ENCODE measurements around the gene TRIM54.

- TF ChIP-seq GATA2 (IDR thresholded peaks at IDR 0.05; ENCODE audit: insufficient read depth, insufficient read length, low read depth, low read length) (no peak), POLR2A (IDR thresholded peaks at IDR 0.05; ENCODE audit: low read depth, low read length) (no peak), EZH2 (IDR thresholded peaks at IDR 0.05; ENCODE audit: borderline replicate concordance, low read depth, low read length, severe bottlenecking) (no peak), POLR2AphosphoS5 (IDR thresholded peaks at IDR 0.05; ENCODE audit: insufficient read depth, low read depth, low read length) (no peak)
- TF ChIP-seq, protein P1, sequence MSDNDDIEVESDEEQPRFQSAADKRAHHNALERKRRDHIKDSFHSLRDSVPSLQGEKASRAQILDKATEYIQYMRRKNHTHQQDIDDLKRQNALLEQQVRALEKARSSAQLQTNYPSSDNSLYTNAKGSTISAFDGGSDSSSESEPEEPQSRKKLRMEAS (IDR thresholded peaks at IDR 0.05; ENCODE audit: insufficient read depth, insufficient read length), result no peak
- TF ChIP-seq, protein P2, sequence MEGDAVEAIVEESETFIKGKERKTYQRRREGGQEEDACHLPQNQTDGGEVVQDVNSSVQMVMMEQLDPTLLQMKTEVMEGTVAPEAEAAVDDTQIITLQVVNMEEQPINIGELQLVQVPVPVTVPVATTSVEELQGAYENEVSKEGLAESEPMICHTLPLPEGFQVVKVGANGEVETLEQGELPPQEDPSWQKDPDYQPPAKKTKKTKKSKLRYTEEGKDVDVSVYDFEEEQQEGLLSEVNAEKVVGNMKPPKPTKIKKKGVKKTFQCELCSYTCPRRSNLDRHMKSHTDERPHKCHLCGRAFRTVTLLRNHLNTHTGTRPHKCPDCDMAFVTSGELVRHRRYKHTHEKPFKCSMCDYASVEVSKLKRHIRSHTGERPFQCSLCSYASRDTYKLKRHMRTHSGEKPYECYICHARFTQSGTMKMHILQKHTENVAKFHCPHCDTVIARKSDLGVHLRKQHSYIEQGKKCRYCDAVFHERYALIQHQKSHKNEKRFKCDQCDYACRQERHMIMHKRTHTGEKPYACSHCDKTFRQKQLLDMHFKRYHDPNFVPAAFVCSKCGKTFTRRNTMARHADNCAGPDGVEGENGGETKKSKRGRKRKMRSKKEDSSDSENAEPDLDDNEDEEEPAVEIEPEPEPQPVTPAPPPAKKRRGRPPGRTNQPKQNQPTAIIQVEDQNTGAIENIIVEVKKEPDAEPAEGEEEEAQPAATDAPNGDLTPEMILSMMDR (IDR thresholded peaks at IDR 0.05; ENCODE audit: extremely low read depth in 1 of 2, insufficient read depth in 1 of 2, low read depth in 1 of 2, low read length in 2 of 2), result no peak
Measured at GRCh38 chr2:27236136-27236535, 46.1 kb upstream of the TRIM54 start.
